PFSK-1 (cell line): ENCODE data around the gene NEMP2. TPM values are rescaled to one million over a fixed set of nuclear protein-coding genes. Genes with fewer than 3 reads are reported as not detected.

Experiments used
- FOXP2 ChIP-seq: optimal IDR thresholded peaks from 2 replicates; pipeline ENCODE3; 2011; ENCODE audit warnings: borderline replicate concordance, control low read depth, inconsistent platforms; ENCODE audit not compliant: insufficient read depth; ENCODE audit errors: extremely low read length, extremely low read depth
- POLR2AphosphoS5 ChIP-seq: IDR thresholded peaks from 2 replicates; pipeline ENCODE4 v1.6.1; 2012; ENCODE audit warnings: low read depth, mild to moderate bottlenecking, control low read depth, low read length, moderate library complexity
- SIN3A ChIP-seq: IDR thresholded peaks from 2 replicates; pipeline ENCODE4 v1.6.1; 2012; ENCODE audit warnings: mild to moderate bottlenecking, low read length, moderate library complexity, borderline replicate concordance; ENCODE audit not compliant: insufficient read depth
- TAF1 ChIP-seq: IDR thresholded peaks from 2 replicates; pipeline ENCODE4 v1.6.1; 2012; ENCODE audit warnings: low read length, control low read depth, borderline replicate concordance; ENCODE audit not compliant: insufficient read depth
- polyA plus RNA-seq: library from polyadenylated mRNA; unstranded; fragments of >200 nt; gene quantifications from one replicate; pipeline ENCODE4 v1.2.1, GENCODE V29; 2012; ENCODE audit warnings: low read depth, missing spikeins; ENCODE audit not compliant: insufficient read length
- TF ChIP-seq, protein P1 (sequence below), 2 experiments: IDR thresholded peaks; 2 replicates each; pipeline versions ENCODE4 v1.6.1 to v1.8.0; 2011 to 2012; ENCODE audit warnings: low read depth in 2 of 2, low read length in 2 of 2, control low read depth in 1 of 2, inconsistent platforms in 1 of 2, mild to moderate bottlenecking in 1 of 2, moderate library complexity in 1 of 2; ENCODE audit not compliant: insufficient read depth in 1 of 2

NEMP2 gene, protein sequence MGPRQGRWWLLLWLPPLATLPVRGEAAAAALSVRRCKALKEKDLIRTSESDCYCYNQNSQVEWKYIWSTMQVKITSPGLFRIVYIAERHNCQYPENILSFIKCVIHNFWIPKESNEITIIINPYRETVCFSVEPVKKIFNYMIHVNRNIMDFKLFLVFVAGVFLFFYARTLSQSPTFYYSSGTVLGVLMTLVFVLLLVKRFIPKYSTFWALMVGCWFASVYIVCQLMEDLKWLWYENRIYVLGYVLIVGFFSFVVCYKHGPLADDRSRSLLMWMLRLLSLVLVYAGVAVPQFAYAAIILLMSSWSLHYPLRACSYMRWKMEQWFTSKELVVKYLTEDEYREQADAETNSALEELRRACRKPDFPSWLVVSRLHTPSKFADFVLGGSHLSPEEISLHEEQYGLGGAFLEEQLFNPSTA
- 1.4 TPM for polyA plus RNA-seq

DNA sequence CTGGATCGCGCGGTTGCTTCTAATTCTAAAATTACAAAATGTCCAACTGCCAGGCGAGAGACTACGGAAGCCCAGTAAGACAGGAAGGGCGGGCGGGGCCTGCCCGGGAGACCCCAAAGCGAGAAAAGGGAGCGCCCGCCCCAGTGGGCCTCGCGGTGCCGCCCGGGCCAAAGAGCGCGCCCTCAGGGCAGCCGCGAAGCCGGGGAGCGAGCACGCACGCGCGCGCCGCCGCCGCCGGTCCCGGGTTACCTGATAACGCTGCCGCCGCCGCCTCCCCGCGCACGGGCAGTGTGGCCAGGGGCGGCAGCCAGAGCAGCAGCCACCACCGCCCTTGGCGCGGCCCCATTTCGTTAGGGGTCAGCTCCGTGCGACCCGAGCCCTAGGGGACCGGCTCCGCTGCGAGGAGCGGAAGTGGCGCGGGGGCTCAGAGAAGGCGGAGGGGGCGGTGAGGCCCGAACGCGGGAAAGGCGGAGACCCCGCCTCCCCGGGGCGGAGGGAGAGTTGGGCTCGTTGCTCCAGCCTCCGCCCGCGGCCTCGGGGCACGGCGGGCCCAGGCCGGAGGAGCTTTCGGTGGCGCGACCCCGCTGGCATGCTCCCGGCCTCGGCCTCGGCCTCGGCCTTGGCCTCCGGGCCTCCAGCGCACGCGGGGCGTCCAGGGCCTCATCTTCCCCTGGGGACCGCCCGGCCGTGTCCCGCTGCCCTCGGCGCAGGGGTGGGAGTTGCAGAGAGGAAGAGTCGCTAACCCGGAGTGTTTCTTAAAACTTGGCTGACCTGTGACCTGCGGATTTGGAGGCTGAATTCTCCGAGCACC, at the start of gene NEMP2:
Gene NEMP2, minus strand, starts transcription at position 413 of the 811 bp plus-strand sequence. Its CDS starts 67 bp downstream, at position 346.
- TF ChIP-seq POLR2AphosphoS5 (peak; percentile 59), TAF1 (0 out of 2 replicates have a peak, but pooled peaks have one; percentile 36), FOXP2 (peak; percentile 46), SIN3A (no peak)
- TF ChIP-seq, protein P1, sequence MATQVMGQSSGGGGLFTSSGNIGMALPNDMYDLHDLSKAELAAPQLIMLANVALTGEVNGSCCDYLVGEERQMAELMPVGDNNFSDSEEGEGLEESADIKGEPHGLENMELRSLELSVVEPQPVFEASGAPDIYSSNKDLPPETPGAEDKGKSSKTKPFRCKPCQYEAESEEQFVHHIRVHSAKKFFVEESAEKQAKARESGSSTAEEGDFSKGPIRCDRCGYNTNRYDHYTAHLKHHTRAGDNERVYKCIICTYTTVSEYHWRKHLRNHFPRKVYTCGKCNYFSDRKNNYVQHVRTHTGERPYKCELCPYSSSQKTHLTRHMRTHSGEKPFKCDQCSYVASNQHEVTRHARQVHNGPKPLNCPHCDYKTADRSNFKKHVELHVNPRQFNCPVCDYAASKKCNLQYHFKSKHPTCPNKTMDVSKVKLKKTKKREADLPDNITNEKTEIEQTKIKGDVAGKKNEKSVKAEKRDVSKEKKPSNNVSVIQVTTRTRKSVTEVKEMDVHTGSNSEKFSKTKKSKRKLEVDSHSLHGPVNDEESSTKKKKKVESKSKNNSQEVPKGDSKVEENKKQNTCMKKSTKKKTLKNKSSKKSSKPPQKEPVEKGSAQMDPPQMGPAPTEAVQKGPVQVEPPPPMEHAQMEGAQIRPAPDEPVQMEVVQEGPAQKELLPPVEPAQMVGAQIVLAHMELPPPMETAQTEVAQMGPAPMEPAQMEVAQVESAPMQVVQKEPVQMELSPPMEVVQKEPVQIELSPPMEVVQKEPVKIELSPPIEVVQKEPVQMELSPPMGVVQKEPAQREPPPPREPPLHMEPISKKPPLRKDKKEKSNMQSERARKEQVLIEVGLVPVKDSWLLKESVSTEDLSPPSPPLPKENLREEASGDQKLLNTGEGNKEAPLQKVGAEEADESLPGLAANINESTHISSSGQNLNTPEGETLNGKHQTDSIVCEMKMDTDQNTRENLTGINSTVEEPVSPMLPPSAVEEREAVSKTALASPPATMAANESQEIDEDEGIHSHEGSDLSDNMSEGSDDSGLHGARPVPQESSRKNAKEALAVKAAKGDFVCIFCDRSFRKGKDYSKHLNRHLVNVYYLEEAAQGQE (IDR thresholded peaks at IDR 0.05; ENCODE audit: insufficient read depth in 1 of 2, low read depth in 2 of 2, low read length in 2 of 2): no peak

DNA sequence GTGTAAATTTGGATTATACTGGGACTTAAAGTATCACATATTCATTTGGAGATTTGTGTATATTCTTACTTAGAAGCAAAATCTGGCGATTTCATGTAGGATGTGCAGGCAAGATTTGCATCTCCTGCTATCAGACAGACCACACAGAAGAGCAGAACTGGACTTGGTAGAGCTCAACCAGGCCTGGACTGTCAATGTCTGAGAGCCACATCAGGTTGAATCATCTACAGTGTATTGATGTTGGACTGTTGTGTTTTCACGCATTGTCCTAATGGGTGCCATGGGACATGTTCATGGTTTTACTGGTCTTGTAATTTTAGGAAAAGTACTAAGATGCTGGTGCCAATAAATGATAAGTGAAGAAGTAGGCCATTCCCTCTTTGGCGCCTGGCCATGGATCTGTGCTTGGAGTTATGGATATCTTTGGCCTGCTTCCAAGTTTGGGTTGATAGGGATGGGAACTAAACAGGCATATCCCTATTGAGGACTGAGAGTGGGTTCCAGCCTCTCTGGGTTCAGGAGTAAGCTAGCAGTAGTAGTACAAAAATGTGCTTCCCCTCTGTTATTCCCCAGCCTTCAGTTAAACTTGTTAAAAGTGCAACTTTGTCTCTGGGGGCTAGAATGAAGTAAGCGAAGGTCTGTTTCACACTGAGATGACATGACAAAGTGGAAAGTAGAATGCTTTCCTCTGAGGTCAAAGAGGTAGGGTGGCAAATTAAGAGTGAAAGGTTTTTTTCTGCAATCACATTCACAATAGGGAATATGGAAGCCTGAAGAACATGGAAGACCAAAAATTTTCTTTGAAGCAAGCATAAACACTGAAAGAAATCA, 49.2 kb upstream of the NEMP2 start:
- TF ChIP-seq, protein P1 (IDR thresholded peaks at IDR 0.05; ENCODE audit: insufficient read depth in 1 of 2, low read depth in 2 of 2, low read length in 2 of 2): no peak
- TF ChIP-seq TAF1 (no peak), FOXP2 (no peak), SIN3A (no peak), POLR2AphosphoS5 (no peak)

DNA sequence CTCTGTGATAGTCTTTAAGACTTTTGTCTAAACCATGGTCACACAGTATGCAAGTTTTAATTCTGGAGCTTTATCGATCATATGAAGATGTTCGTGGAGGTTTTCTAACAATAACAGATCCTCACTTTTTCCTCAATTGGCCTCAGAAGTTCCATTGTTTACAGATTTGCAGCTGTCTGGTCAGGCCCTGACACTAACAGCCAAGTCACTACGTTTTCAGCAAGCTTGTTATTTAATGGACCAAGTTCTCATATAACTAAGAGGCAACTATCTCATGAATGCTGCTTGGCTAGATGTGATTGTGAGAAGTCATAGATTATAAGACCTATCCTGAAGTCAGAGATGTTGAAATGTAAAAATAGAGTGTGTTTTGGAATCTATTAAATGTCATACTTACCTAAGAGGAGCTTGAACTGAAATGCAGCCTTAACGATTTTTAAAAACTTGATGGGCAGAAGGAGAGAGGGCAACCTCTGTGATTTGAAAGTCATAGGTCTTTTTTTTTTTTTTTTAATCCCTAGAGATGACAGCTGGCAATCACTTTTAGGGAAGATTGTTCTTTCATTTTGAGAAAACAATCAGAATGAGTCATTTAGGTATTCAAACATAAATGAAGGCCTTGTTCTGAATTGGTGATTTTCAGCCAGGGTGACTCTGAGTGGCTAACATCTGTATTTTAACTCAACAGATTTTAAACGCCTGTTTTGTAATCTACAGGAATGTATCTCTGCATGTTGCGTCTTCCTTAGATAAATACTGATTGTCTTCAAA, 48.4 kb upstream of the NEMP2 start:
- TF ChIP-seq POLR2AphosphoS5: no peak
- TF ChIP-seq, protein P1 (IDR thresholded peaks at IDR 0.05; ENCODE audit: insufficient read depth in 1 of 2, low read depth in 2 of 2, low read length in 2 of 2): no peak
- TF ChIP-seq TAF1: no peak
- no peak for TF ChIP-seq FOXP2
- TF ChIP-seq SIN3A: no peak

DNA sequence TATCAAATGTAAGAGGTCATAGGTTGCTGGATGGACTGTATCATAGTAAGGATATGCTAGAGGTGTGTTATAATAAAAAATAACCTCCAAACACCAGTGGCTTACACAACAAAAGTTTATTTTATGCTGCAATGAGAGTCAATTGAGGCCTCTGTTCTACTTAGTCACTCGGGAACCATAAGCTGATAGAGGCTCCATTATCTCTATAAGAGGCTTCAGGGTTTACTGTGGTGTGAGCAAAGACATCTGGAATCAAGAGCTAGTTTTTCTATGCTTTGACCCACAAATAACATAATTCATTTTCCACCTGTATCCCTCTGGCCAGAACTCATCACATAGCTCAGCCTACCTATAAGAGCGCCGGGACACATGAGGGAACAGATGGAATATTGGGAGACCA, 47.5 kb upstream of the NEMP2 start:
- TF ChIP-seq POLR2AphosphoS5 (no peak), TAF1 (no peak), SIN3A (no peak), FOXP2 (no peak)
- TF ChIP-seq, protein P1 (IDR thresholded peaks at IDR 0.05; ENCODE audit: insufficient read depth in 1 of 2, low read depth in 2 of 2, low read length in 2 of 2): no peak
